Ramos (cell line): ENCODE results near the gene DNAJC4.

Source experiments
- in situ Hi-C: fragments of 300-500 bp; cut with MboI; formaldehyde crosslinking; loops from one replicate; pipeline ENCODE4 v1.14.3; 2022; ENCODE audit warnings: low sequenced_read_pairs; ENCODE audit not compliant: unreplicated experiment

Gene DNAJC4

DNA sequence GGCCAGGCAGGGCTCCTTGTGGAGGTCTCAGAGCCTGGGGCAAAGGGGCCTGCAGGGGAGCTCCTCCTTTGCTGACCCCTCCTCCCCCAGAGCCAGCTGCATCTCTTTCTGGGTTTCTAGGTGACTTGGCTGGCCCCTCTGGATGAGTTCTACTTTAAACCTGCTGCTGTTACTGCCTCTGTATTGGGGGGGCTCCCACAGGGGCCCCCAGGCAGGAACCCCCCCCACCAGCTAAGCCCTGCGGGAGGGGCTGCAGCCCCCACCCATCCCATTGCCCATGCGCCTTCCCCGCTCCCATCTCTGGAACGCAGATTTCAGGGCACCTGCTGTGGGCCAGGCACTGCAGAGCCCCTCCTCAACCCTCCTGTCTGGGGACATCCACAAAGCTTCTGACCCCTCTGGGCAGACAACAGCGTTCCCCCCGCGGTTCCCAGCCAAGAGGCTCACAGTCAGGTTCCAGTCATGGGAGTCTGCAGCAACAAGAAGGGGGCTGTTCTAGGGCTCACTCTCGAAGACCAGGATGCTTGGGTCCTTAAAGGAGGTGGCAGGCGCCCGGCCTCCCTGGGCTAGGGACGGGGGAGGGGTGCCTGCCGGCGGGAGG lies 20.2 kb downstream of the DNAJC4 start:
- in situ Hi-C loops, result no loop called here

DNA sequence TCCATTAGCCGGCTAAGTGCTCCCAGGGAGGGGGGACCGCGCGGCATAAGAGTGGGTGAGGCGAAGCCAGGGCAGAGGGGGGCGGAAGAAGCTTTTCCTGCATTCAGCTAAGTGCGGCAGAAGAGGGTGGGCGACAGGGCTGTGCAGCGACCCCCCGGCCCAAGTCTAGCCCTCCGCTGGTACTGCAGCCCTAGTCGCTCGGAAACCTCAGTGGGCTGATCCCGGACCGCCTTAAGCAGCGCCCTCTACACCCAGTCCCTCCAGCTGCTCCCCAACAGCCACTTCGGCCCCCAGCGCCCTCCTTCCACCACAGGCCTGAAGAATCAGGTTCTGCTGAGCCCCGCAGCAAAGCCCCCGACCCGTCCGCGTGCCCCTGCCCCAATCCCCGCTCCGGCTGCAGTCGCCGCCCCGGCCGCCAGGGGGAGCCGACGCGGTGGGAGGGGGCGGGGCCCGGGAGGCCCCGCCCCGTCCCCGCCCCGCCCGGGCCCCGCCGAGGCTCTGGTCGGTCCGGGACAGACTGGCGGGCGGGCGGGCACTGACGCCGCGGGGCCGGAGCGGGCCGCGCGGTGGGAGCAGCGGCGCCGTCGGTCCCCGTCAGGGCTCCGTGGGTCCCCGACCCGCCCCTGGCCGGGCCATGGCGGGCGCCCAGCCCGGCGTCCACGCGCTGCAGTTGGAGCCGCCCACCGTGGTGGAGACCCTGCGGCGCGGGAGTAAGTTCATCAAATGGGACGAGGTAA lies 20.8 kb downstream of the DNAJC4 start, which contains the start of gene PLCB3:
TSS of gene PLCB3 (plus strand) at position 515 of the 737 bp plus-strand sequence. CDS start at position 635, 120 bp downstream.
- in situ Hi-C loops, result no loop called here

DNA sequence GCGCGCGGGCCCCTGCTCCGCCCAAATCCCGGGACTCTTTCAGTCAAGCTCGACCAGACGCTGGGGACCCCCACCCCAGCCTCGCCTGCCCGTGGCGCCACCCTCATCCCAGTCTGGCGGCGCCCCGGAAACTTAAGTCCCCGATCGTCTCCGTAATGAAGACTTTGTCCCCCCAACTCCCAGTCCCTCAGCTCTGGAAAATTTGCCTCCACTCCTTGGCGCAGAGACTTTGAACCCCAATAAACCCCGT lies 21.3 kb downstream of the DNAJC4 start:
- in situ Hi-C loops, result no loop called here

DNA sequence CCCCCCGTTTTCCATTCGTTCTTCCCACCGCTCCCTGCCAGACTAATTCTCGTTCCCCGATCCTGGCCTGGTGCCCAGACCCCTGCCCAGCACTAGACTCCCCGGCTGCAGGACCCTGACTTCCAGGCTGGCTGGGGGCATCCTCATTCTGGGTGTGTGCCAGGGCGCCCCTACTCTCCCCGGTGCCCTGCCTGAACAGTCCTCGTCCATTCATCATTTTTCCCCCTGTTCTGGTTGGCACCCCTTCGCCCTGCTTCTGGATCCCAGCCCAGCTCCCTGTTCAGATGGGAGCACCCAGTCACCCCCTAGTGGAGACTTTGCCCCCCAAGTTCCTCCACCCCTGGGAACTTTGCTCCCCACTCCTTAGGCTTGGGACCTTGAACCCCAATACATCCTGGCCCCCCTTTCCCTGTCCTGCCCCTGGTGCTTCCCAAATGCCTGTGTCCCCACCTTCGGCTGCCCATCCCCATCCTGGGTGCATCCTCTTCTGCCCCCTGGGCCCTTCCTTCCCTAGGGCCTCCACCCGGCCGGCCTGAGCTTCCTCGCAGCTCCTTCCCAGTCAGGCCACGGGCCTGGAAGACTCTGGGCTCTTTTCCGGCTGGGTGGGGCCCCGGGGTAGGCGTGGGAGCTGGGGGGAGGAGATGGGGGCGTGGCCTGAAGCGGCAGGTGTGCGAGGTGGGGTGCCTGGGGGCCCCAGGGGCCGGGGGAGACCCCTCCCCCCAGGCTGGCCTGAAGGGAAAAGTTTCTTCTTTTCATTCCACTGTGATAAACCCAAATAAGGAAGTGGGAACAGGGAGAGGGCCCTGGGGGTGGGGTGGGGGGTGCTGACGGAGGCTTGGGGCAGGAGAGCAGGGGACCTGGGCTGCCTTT lies 21.9 kb downstream of the DNAJC4 start:
- in situ Hi-C loops, result no loop called here

DNA sequence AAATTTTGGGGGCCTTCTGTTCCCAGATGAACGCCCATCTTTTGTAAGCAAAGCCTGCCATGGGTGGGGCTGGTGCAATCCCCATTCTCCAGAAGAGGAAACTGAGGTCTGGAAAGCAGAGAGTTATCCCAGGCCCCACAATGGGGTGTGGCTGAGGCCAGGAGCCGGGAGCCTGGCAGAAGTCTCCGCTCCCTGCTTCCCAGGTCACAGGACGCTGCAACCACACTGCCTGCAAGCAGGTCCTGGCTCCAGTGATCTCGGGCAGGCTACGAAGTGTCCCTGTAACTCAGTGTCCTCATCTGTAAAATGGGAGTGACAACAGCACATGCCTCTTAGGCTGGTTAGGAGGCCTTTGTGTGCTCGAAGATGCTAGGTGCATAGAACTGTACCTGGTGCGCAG lies 22.7 kb downstream of the DNAJC4 start:
- in situ Hi-C loops, result no loop called here

DNA sequence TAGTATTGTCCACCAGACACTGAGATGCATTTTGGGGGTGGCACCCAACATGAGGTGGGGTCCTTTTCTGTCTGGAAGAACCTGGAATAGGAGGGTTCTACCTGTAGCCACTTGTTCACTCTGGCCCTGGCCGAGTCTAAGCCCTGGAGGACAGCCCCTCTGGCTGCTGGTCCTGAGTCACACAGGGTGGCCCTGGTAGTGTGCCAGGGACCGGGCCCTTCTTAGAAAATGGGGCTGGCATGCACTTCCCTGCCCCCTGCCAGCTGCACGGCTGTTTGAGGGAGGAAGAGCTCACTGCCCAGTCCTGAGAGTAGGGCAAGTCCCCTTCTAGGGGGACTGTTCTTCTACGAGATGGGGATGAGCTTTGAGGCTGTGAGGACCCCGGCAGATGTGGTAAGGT lies 23.1 kb downstream of the DNAJC4 start:
- in situ Hi-C loops, result no loop called here

DNA sequence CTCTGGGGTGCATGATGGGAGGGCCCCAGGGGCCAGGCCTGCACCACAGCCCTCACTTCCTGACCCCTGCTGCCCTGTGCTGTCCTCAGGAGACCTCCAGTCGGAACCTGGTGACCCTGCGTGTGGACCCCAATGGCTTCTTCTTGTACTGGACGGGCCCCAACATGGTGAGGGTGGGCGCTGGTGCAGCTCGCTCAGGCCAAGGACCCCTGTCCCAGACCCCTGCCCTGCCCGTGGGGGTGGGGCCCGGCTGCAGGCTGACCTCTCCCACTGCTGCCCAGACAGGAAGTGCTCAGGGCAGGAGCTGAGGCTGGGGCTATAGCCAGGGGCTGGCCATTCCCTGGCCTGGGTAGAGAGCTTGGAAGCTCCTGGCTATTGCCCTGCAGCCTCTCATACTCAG lies 24.0 kb downstream of the DNAJC4 start:
- in situ Hi-C loops, result no loop called here

DNA sequence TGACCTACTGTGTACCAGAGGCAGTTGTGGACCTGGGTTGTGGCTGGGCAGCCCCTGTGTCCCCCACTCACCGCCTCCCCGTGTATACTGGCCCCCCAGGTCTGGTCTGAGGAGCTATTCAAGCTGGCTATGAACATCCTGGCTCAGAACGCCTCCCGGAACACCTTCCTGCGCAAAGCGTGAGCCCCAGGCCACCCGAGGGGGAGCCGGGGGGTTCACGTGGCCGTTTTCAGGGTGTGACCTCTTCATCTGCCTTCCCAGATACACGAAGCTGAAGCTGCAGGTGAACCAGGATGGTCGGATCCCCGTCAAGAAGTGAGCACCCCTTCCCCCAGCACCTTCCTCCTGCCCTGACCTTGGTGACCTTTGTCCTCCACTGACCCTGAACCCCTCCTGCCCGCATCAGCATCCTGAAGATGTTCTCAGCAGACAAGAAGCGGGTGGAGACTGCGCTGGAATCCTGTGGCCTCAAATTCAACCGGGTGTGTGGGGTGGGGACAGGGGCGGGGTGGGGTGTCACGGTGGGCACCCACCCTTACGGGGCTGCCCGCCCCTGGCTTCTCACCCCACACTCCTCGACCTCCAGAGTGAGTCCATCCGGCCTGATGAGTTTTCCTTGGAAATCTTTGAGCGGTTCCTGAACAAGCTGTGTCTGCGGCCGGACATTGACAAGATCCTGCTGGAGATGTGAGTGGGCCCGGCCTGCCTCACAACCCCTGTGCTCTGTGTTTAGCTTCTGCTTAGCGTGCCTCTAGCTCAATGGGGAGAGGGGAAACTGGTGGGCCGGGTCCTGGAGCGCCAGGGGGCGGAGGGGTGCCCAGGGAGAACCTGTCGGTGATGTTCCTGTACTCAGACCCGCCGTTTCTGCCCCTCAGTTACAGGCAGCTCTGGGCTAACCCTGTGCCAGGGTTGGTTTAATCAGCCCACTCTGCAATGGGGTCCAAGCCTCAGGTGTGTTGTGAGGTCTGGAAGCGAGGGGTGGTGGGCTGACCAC lies 25.1 kb downstream of the DNAJC4 start:
- in situ Hi-C loops, result no loop called here

DNA sequence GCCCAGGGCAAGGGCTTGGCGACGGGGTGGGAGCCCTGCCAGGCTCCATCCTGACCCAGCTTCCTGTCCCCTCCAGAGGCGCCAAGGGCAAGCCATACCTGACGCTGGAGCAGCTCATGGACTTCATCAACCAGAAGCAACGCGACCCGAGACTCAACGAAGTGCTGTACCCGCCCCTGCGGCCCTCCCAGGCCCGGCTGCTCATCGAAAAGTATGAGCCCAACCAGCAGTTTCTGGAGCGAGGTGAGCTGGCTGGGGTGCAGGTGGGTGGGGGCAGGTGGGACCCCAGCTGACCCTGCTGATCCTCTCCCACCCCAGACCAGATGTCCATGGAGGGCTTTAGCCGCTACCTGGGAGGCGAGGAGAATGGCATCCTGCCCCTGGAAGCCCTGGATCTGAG lies 26.0 kb downstream of the DNAJC4 start:
- in situ Hi-C loops, result no loop called here

DNA sequence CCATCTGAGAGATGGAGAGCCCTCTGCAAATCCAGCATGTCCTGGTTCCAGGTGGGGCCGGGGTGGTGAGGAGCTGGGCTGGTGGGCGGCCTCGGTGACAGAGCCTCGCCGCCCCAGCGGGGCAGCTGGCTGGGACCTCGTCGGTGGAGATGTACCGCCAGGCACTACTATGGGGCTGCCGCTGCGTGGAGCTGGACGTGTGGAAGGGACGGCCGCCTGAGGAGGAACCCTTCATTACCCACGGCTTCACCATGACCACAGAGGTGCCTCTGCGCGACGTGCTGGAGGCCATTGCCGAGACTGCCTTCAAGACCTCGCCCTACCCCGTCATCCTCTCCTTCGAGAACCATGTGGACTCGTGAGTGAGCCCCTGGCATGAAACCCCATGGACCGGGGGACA lies 28.0 kb downstream of the DNAJC4 start:
- in situ Hi-C loops, result no loop called here

DNA sequence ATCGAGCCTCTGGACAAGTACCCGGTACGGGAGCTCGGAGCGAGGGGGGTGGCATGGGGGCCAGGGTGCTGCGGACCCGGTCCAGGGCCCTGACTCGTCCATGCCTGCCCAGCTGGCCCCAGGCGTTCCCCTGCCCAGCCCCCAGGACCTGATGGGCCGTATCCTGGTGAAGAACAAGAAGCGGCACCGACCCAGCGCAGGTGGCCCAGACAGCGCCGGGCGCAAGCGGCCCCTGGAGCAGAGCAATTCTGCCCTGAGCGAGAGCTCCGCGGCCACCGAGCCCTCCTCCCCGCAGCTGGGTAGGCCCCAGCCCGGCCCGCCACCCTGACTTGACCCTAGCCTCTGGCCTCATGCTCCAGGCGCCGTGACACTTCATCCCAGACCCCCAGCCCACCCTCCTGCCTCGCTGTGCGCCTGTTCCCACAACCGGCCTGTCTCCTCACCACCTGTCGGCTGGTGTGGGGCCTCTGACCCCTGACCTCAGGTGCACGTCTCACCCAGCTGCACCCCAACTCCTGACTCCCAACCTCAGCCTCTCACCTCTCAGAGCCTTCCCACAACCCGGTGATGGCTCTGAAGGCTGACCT lies 28.7 kb downstream of the DNAJC4 start:
- in situ Hi-C loops, result no loop called here

DNA sequence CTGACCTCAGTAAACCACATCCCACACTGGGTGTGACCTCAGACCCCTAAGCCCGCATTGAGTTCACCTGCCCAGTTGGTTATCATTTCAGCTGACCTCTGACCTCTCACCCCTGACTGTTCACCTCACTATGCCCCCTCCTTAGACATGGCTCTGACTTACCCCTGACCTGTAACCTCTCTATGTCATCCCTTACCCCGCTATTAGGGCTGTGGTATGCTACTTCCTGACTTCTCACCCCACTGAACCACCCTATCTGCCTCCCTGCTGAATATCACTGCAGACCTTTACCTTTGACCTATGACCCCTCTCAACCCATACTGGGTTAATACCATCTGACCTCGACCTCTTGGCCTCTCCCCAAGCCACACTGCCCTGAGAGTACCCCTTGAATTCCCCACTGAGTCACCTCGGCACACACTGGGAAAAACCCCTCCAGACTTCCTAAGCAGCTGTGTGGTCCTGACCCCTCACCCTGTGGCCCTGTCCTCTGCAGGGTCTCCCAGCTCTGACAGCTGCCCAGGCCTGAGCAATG lies 29.3 kb downstream of the DNAJC4 start:
- in situ Hi-C loops, result no loop called here

DNA sequence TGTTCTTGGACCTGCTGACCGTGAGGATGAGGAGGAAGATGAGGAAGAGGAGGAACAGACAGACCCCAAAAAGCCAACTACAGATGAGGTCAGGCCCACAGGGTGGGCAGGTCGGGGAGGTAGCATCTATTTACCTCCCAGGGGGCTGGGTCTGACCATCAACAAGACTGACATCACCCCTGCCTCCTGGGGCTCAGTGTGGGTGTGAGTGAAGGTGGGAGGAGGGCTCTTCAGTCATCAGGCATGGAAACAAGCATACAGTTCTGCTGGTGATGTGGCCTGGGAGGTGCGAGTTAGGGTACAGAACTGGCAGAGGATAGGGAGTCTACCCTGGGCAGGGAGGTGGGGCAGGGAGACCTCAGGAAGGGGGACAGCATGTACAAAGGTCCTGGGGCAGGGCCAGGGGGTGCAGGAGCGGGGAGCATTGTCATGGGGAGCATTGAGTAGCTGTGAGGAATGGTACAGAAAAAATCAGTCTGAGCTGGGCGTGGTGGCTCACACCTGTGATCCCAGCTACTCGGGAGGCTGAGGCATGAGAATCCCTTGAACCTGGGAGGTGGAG lies 29.9 kb downstream of the DNAJC4 start:
- in situ Hi-C loops, result no loop called here

DNA sequence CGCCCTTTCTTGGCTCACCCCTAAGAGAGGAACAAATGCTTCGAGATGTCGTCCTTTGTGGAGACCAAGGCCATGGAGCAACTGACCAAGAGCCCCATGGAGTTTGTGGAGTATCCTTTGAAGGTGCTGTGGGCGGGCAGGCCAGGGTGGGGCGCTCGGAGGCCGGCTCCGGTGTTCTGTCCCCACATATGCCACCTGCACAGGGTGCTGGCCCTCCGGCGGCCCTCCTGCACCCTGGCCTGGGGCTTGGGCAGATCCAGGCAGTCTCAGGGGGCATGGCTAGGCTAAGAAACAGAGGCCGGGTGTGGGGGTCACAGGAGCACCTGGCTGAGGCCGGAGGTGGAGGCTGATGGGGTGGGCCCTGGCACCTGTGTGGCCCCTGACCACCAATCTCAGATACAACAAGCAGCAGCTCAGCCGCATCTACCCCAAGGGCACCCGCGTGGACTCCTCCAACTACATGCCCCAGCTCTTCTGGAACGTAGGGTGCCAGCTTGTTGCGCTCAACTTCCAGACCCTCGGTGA lies 31.3 kb downstream of the DNAJC4 start:
- in situ Hi-C loops, result no loop called here

DNA sequence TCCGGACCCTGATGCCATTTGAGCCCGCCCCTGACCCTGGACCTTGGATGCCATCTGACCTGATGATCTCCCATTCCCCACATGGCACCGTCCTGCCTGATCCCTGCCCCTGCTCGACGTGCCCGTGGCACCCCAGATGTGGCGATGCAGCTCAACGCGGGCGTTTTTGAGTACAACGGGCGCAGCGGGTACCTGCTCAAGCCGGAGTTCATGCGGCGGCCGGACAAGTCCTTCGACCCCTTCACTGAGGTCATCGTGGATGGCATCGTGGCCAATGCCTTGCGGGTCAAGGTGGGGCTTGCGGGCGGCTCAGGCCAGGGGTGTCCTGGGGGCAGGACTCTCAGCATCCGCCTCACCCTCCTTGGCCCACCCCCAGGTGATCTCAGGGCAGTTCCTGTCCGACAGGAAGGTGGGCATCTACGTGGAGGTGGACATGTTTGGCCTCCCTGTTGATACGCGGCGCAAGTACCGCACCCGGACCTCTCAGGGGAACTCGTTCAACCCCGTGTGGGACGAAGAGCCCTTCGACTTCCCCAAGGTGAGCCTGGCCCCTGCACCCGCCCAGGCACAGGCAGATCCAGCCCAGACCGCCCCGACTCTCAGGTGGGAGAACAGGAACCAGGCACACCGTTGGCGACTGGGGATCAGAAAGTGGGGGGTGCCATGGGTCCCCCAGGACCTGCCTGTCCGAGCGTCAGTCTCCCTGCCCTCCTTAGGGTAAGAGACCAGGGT lies 32.1 kb downstream of the DNAJC4 start:
- in situ Hi-C loops, result no loop called here

DNA sequence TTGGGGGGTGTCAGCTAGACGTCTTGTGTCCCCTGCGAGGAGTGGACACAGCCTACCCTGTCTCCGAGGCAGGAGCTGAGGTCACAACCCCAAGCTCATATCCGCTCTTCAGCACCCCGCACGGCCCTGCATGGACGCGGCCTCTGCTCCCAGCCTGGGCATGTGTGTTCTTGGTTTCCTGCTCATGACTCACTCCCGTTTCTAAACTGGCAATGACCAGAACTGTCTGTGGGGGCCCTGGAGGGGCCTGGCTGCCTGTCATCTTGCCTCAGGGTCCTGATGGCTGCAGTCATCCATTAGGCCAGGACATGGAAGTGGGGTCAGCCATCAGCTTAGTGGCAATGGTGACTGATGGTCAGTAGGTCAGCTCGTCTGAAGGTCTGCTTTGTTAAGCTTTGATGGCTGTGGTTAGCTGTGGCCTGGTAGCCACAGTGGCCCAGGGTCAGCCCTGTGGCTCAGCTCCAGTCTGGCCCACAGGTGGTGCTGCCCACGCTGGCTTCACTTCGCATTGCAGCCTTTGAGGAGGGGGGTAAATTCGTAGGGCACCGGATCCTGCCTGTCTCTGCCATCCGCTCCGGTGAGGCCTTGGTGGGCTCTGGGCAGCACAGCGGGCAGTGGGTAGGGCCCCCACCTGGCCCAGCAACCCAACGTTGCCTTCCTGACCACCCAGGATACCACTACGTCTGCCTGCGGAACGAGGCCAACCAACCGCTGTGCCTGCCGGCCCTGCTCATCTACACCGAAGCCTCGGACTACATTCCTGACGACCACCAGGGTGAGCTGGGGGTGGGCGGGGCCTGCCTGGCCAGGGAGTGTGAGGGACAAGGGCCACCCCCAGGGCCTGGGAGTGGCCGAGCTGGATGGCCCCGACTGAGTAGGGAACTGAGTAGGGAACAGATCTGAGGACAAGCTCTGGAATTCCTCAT lies 32.9 kb downstream of the DNAJC4 start:
- in situ Hi-C loops, result no loop called here

DNA sequence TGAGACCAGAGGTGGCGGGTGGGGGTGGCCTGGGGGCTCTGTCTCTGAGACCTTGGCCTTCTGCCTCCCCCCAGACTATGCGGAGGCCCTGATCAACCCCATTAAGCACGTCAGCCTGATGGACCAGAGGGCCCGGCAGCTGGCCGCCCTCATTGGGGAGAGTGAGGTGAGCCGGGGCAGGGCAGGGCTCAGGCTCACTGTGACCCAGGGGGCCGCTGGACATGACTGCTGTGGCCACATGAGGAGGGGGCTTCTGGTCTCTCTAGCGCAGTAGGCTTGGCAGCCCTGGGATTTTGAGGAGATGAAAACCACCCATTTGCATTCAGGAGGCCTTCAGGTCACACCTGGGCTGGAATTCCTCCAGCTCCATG lies 33.6 kb downstream of the DNAJC4 start:
- in situ Hi-C loops, result no loop called here
